Stimulated activated naive CD8-positive, alpha-beta T cell treated with anti-CD3 and anti-CD28 coated beads, Interleukin-15, Interleukin-2, amounts not matched to agents 100 U/mL and 50 U/mL, for 24 hours (primary cell): ENCODE data around the gene LMLN.
A peak's percentile ranks its signal among the peaks of the same experiment; 100 is the strongest.
"Not testable (repeated sequence)": the region's sequence is repeated elsewhere in the genome, so short reads cannot be mapped to it uniquely, and the experiment has no call there.

Experiments used
- ATAC-seq: fragments of 150-1000 bp; cut with Tn5 transposase; one replicate; pipeline ENCODE4 v1.10.0; 2021
- DNase-seq: peaks from one replicate; pipeline ENCODE4 v3.0.0; 2021

Gene LMLN

GRCh38 chr3:197957790-197958133 lies 2.3 kb upstream of the LMLN start:
- no peak for DNase-seq
- no peak for ATAC-seq

GRCh38 chr3:197958346-197958745 lies 1.7 kb upstream of the LMLN start:
- ATAC-seq (no peak), DNase-seq (no peak)

- not testable (repeated sequence) for ATAC-seq, DNase-seq
Observed at GRCh38 chr3:197958848-197959247, 1.2 kb upstream of the LMLN start.

GRCh38 chr3:197959500-197959890 lies 522 bp upstream of the LMLN start:
- no peak for ATAC-seq
- no peak for DNase-seq

DNA sequence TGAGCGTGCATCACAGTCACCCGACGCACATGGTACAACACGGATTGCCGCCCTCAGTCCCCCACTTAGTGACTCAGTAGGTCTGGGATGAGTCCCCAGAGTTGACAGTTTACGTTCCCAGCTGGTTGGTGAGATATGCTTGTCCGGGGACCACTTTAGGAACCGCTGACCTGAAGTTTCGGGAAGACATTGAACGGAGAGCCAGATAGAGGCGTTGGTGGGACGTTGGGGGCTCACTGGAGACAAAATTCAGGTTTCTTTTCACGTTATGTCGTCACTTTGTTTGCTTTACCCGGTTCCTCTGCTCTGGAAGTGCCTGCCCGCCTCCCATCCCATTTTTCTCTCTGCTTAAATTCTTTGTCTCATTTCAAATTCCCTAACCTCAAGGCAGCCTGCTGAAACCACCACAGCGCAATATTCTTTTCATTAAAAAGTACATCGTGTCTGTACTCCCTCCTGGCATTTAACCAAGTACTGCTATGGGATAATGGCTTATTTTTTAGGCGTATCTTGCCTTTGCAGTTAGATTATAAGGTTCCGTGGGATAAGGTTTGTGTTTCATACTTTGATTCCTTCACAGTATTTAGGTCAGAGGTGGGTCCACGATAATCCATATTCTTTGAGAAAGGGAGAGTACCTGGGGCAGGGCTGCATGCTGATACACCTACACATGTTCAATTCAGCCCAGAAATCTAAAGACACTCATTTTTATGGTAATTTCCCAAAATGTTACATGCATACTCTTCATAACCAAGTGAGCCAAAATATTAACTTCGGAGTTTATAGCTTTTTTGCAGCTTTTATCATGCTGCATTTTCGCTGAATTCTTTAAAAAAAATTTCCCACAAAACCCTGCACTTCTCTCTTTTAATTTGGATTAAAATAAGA lies 921 bp downstream of the LMLN start:
- DNase-seq (no peak), ATAC-seq (peak; percentile 63)

- DNase-seq (no peak), ATAC-seq (no peak)
Observed at GRCh38 chr3:197961582-197961945, 1.5 kb downstream of the LMLN start.

DNA sequence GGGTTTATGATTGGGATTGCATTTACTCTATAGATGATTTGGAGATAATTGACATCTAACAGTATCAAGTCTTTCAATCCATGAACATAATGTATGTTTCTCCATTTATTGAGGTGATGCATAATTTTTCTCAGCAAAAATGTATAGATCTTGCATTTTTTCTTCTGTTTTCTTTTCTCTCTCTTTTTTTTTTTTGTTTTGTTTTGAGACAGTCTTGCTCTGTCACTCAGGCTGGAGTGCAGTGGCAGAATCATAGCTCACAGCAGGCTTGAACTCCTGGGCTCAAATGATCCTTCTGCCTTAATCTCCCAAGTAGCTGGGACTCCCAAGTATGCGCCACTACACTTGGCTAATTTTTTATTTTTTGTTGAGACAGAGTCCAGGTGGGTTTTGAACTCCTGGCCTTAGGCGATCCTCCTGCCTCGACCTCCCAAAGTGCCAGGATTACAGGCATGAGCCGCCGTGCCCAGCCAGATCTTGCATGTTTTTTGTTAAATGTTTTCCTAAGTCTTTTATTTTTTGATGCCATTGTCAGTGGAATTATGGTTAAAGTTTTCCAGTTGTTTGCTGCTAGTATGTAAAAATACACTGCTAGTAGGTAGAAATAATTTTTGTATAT lies 3.1 kb downstream of the LMLN start:
- DNase-seq (no peak), ATAC-seq (no peak)

- ATAC-seq, DNase-seq: not testable (repeated sequence)
Observed at GRCh38 chr3:197967337-197967989, 7.4 kb downstream of the LMLN start.

- ATAC-seq = no peak
- no peak for DNase-seq
Observed at GRCh38 chr3:197970588-197970987, 10.6 kb downstream of the LMLN start.

DNA sequence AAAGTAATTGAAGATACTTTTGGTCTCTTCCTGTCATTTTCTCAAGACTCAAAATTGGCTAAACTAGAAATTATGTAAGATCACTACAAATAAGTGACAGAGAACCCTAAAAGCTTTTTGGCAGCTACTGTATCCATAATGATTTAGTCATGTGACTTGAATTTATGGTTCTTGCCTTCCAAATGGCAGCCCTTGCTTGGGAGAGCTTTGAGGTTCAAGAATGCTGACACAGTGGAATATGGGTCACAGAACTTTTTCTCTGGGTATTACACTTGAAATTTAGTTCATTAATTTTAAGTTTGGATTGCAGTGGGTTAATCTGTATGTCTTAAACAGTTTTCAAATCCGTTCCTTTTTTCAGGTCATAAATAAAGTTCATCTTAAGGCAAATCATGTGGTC lies 14.0 kb downstream of the LMLN start:
- DNase-seq (no peak), ATAC-seq (no peak)

DNA sequence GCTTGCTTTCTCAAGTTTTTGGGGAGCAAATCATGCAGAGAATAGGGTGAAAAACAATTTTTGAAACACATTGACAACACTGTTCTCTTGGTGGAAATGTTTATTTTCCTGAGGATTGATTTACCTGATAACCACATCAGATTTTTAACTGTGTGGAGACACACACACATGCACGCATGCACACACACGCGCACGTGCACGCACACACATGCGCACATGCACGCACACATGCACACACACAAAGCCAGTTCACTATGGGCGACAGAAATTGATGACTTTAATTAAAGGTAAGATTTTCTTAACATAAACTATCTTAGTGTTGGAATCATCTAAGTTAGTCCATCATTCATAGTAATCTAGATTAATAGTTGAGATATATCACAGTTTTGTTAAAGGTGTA lies 15.3 kb downstream of the LMLN start:
- no peak for ATAC-seq
- DNase-seq = no peak

GRCh38 chr3:197983076-197983475 lies 23.1 kb downstream of the LMLN start:
- DNase-seq (no peak), ATAC-seq (no peak)

GRCh38 chr3:197989651-197990050 lies 29.6 kb downstream of the LMLN start:
- DNase-seq (no peak), ATAC-seq (no peak)

GRCh38 chr3:197994736-197995135 lies 34.7 kb downstream of the LMLN start:
- DNase-seq = no peak
- no peak for ATAC-seq

- ATAC-seq (no peak), DNase-seq (no peak)
Observed at GRCh38 chr3:197996855-197997254, 36.8 kb downstream of the LMLN start.

DNA sequence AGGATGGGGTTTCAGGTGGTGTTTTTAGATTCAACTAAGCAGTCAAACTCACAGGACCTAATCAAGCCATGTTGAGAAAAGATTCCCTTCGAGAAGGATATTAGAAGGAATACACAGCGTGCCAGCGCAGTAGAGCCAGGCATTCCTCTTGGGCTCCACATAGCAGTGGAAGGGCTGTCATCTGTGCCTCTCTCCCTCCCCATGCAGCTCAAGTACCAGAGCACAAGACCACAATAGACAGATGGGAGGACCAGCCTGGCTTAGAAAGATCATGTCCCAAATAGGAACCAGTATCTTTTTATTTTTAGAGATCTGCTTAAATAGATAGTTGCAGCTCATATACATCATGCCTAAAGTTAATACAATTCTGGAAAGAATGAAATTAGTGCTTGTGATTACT lies 37.9 kb downstream of the LMLN start:
- DNase-seq = no peak

GRCh38 chr3:198017090-198017489 lies 57.1 kb downstream of the LMLN start:
- no peak for ATAC-seq
- DNase-seq = no peak

More for the DNA sequence above, 37.9 kb downstream of the LMLN start:
- ATAC-seq = no peak

GRCh38 chr3:198018416-198018815 lies 58.4 kb downstream of the LMLN start:
- no peak for DNase-seq

DNA sequence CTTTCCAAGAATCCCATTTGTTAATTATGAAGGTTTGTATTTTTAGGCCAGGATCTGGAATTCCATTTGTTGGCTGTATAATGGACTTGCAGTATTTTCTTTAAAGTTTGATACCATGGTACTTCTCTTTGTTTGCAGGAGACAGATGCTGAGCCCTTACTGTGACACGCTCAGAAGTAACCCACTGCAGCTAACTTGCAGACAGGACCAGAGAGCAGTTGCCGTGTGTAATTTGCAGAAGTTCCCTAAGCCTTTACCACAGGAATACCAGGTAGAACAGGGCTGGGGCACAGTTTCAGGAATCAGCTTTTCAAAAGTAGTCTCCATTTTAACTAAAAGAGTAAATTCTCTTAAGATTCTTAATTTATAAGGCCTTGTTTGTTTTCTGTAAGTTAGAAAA lies 59.1 kb downstream of the LMLN start:
- no peak for ATAC-seq
- DNase-seq = no peak

More at GRCh38 chr3:198018416-198018815, 58.4 kb downstream of the LMLN start:
- ATAC-seq = no peak

- ATAC-seq = no peak
- DNase-seq = no peak
Observed at GRCh38 chr3:198021320-198021719, 61.3 kb downstream of the LMLN start.

DNA sequence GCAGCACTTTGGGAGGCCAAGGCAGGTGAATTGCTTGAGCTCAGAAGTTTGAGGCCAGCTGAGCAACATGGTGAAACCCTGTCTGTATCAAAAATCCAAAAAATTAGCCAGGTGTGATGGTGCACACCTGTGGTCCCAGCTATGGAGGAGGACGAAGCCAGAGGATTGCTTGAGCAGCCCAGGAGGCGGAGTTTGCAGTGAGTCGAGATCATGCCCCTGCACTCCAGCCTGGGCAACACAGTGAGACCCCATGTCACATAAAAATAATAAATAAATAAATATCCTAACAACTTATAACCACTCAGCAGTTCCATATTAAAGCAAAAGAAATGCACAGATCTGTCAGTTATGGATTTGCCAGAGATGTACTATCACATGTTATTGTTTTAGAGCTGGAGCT lies 62.6 kb downstream of the LMLN start:
- no peak for ATAC-seq
- no peak for DNase-seq

- no peak for ATAC-seq
- no peak for DNase-seq
Observed at GRCh38 chr3:198025644-198026043, 65.6 kb downstream of the LMLN start.

- ATAC-seq = no peak
Observed at GRCh38 chr3:198026620-198027019, 66.6 kb downstream of the LMLN start.

More at GRCh38 chr3:198026620-198027019, 66.6 kb downstream of the LMLN start:
- no peak for DNase-seq
